ENCODE measurements around the gene PDZRN4.

- no peak for TF ChIP-seq TEAD4 (IDR thresholded peaks at IDR 0.05)
- TF ChIP-seq CREB1 (IDR thresholded peaks at IDR 0.05; ENCODE audit: low read depth) = no peak
- TF ChIP-seq TCF12 (IDR thresholded peaks at IDR 0.05; ENCODE audit: low read depth) = no peak
- no peak for TF ChIP-seq YY1 (IDR thresholded peaks at IDR 0.05; ENCODE audit: low read depth)
- TF ChIP-seq RAD21 (IDR thresholded peaks at IDR 0.05; ENCODE audit: low read depth) = no peak
- no peak for TF ChIP-seq NFIC (IDR thresholded peaks at IDR 0.05)
- TF ChIP-seq EP300 (IDR thresholded peaks at IDR 0.05; ENCODE audit: borderline replicate concordance) = no peak
- TF ChIP-seq, protein P1, sequence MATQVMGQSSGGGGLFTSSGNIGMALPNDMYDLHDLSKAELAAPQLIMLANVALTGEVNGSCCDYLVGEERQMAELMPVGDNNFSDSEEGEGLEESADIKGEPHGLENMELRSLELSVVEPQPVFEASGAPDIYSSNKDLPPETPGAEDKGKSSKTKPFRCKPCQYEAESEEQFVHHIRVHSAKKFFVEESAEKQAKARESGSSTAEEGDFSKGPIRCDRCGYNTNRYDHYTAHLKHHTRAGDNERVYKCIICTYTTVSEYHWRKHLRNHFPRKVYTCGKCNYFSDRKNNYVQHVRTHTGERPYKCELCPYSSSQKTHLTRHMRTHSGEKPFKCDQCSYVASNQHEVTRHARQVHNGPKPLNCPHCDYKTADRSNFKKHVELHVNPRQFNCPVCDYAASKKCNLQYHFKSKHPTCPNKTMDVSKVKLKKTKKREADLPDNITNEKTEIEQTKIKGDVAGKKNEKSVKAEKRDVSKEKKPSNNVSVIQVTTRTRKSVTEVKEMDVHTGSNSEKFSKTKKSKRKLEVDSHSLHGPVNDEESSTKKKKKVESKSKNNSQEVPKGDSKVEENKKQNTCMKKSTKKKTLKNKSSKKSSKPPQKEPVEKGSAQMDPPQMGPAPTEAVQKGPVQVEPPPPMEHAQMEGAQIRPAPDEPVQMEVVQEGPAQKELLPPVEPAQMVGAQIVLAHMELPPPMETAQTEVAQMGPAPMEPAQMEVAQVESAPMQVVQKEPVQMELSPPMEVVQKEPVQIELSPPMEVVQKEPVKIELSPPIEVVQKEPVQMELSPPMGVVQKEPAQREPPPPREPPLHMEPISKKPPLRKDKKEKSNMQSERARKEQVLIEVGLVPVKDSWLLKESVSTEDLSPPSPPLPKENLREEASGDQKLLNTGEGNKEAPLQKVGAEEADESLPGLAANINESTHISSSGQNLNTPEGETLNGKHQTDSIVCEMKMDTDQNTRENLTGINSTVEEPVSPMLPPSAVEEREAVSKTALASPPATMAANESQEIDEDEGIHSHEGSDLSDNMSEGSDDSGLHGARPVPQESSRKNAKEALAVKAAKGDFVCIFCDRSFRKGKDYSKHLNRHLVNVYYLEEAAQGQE (IDR thresholded peaks at IDR 0.05; ENCODE audit: low read depth) = no peak
- TF ChIP-seq EGR1 (IDR thresholded peaks at IDR 0.05) = no peak
- TF ChIP-seq, protein P2, sequence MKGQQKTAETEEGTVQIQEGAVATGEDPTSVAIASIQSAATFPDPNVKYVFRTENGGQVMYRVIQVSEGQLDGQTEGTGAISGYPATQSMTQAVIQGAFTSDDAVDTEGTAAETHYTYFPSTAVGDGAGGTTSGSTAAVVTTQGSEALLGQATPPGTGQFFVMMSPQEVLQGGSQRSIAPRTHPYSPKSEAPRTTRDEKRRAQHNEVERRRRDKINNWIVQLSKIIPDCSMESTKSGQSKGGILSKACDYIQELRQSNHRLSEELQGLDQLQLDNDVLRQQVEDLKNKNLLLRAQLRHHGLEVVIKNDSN (IDR thresholded peaks at IDR 0.05) = no peak
- no peak for TF ChIP-seq TAF1 (IDR thresholded peaks at IDR 0.05; ENCODE audit: low read depth)
- TF ChIP-seq MAX (IDR thresholded peaks at IDR 0.05) = no peak
Observed at GRCh38 chr12:41585784-41586183, 397.7 kb downstream of the PDZRN4 start.
